Measurements from ENCODE around the gene ARHGAP15.

Gene ARHGAP15

GRCh38 chr2:143702931-143703330 is 573.7 kb downstream of the ARHGAP15 start:
- DNase-seq = no peak

- no peak for DNase-seq
Observed at GRCh38 chr2:143704451-143705106, 575.4 kb downstream of the ARHGAP15 start.

- DNase-seq = no peak
Observed at GRCh38 chr2:143705108-143705707, 576.0 kb downstream of the ARHGAP15 start.

- no peak for DNase-seq
Observed at GRCh38 chr2:143706354-143706753, 577.1 kb downstream of the ARHGAP15 start.

- no peak for DNase-seq
Observed at GRCh38 chr2:143708682-143709081, 579.5 kb downstream of the ARHGAP15 start.

GRCh38 chr2:143710196-143710595 is 581.0 kb downstream of the ARHGAP15 start:
- no peak for DNase-seq

- no peak for DNase-seq
Observed at GRCh38 chr2:143710879-143711278, 581.7 kb downstream of the ARHGAP15 start.

- DNase-seq = no peak
Observed at GRCh38 chr2:143716522-143716921, 587.3 kb downstream of the ARHGAP15 start.

- DNase-seq = no peak
Observed at GRCh38 chr2:143717053-143717452, 587.8 kb downstream of the ARHGAP15 start.

- no peak for DNase-seq
Observed at GRCh38 chr2:143717536-143718168, 588.4 kb downstream of the ARHGAP15 start.

GRCh38 chr2:143718745-143719144 is 589.5 kb downstream of the ARHGAP15 start:
- DNase-seq = no peak

GRCh38 chr2:143719406-143719805 is 590.2 kb downstream of the ARHGAP15 start:
- DNase-seq = no peak

- DNase-seq = no peak
Observed at GRCh38 chr2:143720095-143720664, 591.0 kb downstream of the ARHGAP15 start.

GRCh38 chr2:143725400-143725799 is 596.2 kb downstream of the ARHGAP15 start:
- no peak for DNase-seq

- DNase-seq = no peak
Observed at GRCh38 chr2:143726151-143726845, 597.1 kb downstream of the ARHGAP15 start.

- DNase-seq = no peak
Observed at GRCh38 chr2:143728498-143728897, 599.3 kb downstream of the ARHGAP15 start.

GRCh38 chr2:143729296-143729814 is 600.1 kb downstream of the ARHGAP15 start:
- DNase-seq = no peak

- peak; percentile 18 for DNase-seq
Observed at GRCh38 chr2:143730155-143730952, 601.1 kb downstream of the ARHGAP15 start.

GRCh38 chr2:143730953-143731260 is 601.7 kb downstream of the ARHGAP15 start:
- no peak for DNase-seq

- DNase-seq = no peak
Observed at GRCh38 chr2:143732076-143732475, 602.9 kb downstream of the ARHGAP15 start.

GRCh38 chr2:143732871-143733270 is 603.7 kb downstream of the ARHGAP15 start:
- no peak for DNase-seq

GRCh38 chr2:143734507-143734906 is 605.3 kb downstream of the ARHGAP15 start:
- no peak for DNase-seq

Data from activated CD4-positive, alpha-beta T cell treated with anti-CD3 and anti-CD28 coated beads for 48 hours (primary cell).